CD4-positive, CD25-positive, alpha-beta regulatory T cell (primary cell): Measurements from ENCODE around the gene DOCK8. TPM values are rescaled to one million over a fixed set of nuclear protein-coding genes. Genes with fewer than 3 reads are reported as not detected.
"Not testable (repeated sequence)": the region's sequence is repeated elsewhere in the genome, so short reads cannot be mapped to it uniquely, and the experiment has no call there.

Experiments
- ATAC-seq, 2 donors: fragments of 150-1000 bp; cut with Tn5 transposase; one replicate each; pipeline ENCODE4 v1.10.0; 2021; ENCODE audit warnings: low read depth in 2 of 2, moderate number of reproducible peaks in 2 of 2, moderate library complexity in 1 of 2
- DNase-seq, 3 donors: peaks; one replicate each; pipeline versions ENCODE4 v3.0.0 to v3.0.0-alpha.2; 2012 to 2022; ENCODE audit warnings: mixed read lengths in 1 of 3
- H3K27ac ChIP-seq: one replicate; pipeline ENCODE4 v1.7.0; 2013; ENCODE audit warnings: mild to moderate bottlenecking, low read length; ENCODE audit not compliant: insufficient read depth, poor library complexity, severe bottlenecking
- H3K27me3 ChIP-seq: one replicate; pipeline ENCODE4 v1.7.0; 2013; ENCODE audit warnings: low read length; ENCODE audit not compliant: control insufficient read depth, insufficient read depth
- H3K36me3 ChIP-seq: one replicate; pipeline ENCODE4 v1.7.0; 2013; ENCODE audit warnings: mild to moderate bottlenecking, low read length, moderate library complexity; ENCODE audit not compliant: control insufficient read depth, insufficient read depth
- H3K4me1 ChIP-seq: 2 replicates; pipeline ENCODE4 v1.7.0; 2013; ENCODE audit warnings: mild to moderate bottlenecking, low read length; ENCODE audit not compliant: insufficient read depth, control insufficient read depth, poor library complexity, severe bottlenecking
- H3K4me3 ChIP-seq: one replicate; pipeline ENCODE4 v1.7.0; 2013; ENCODE audit warnings: low read depth, mild to moderate bottlenecking, low read length, moderate library complexity
- H3K9me3 ChIP-seq, 2 experiments: 1 replicate in 1 of 2; 2 replicates in 1 of 2; pipeline ENCODE4 v1.7.0; 2013; ENCODE audit warnings: low read length in 2 of 2, mild to moderate bottlenecking in 1 of 2, moderate library complexity in 1 of 2; ENCODE audit not compliant: control insufficient read depth in 2 of 2
- H3K27ac Mint-ChIP-seq, 3 donors: one replicate each; pipeline ENCODE4 v1.8.0; 2020 to 2022; ENCODE audit warnings: mild to moderate bottlenecking in 3 of 3, mixed read lengths in 3 of 3, moderate library complexity in 2 of 3
- H3K27me3 Mint-ChIP-seq: one replicate; pipeline ENCODE4 v1.8.0; 2022; ENCODE audit warnings: mild to moderate bottlenecking, mixed read lengths
- H3K36me3 Mint-ChIP-seq: one replicate; pipeline ENCODE4 v1.8.0; 2020; ENCODE audit warnings: mixed read lengths
- H3K4me1 Mint-ChIP-seq, 4 donors: one replicate each; pipeline ENCODE4 v1.8.0; 2020 to 2022; ENCODE audit warnings: mixed read lengths in 4 of 4, mild to moderate bottlenecking in 1 of 4
- H3K4me3 Mint-ChIP-seq, 4 donors: one replicate each; pipeline ENCODE4 v1.8.0; 2020 to 2022; ENCODE audit warnings: mild to moderate bottlenecking in 4 of 4, mixed read lengths in 4 of 4, moderate library complexity in 3 of 4
- H3K9me3 Mint-ChIP-seq, 7 donors: one replicate each; pipeline ENCODE4 v1.8.0; 2020 to 2022; ENCODE audit warnings: mixed read lengths in 7 of 7, mild to moderate bottlenecking in 3 of 7, moderate library complexity in 2 of 7
- polyA plus RNA-seq, 4 donors: library from polyadenylated mRNA; unstranded; fragments of 300-500 nt; fragmentation: Illumina TruSeq; gene quantifications; one replicate each; pipeline ENCODE4 v1.2.3, GENCODE V29; 2021
- total RNA-seq: library from RNA; stranded (reverse); gene quantifications from one replicate; pipeline ENCODE4 v1.2.3, GENCODE V29; 2022

The DOCK8 gene
- total and polyA plus RNA-seq, 5 donors from 2014 or later: 51.8 to 219 (median 54.4) TPM

- ATAC-seq, H3K36me3 ChIP-seq, H3K36me3 Mint-ChIP-seq, H3K27ac ChIP-seq, H3K27me3 ChIP-seq, H3K9me3 Mint-ChIP-seq, H3K4me3 Mint-ChIP-seq, H3K9me3 ChIP-seq, H3K4me3 ChIP-seq, DNase-seq, H3K27ac Mint-ChIP-seq, H3K27me3 Mint-ChIP-seq: not testable (repeated sequence)
- H3K4me1 Mint-ChIP-seq: peaks cover 14 to 32% (median 30%) of the 10 kb centered on the region in 4 donors
- peaks cover 23% of the 10 kb centered on the region for H3K4me1 ChIP-seq
Observed at GRCh38 chr9:219036-219435, 4.4 kb downstream of the DOCK8 start.

DNA sequence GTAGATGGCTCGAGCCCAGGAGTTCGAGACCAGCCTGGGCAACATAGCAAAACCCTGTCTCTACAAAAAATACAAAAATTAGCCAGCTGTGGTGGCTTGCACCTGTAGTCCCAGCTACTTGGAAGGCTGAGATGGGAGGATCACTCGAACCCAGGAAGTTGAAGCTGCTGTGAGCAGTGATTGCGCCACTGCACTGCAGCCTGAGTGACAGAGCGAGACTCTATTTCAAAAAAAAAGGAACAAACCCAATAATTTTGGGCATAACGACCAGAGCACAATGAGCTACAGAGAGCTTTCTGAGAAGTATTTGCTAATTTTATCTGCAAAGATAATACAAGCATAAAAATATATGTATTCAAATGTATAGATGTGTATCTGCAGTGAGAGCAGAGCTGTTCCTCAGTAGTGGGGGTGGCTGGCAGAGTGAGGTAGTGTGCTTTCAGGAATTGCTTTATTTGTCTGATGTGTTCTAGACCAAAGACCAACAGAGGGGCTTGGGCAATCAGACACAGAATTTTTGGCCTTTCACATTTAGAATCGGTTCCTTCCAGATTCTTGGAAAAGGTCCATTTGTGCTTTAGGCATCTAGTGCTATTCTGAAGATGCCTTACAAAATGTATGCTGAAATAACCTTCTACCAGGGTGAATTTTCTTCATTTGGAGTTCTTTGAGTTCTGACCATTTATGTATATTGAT, 5.2 kb downstream of the DOCK8 start:
- Histone ChIP-seq H3K36me3 (no peaks in the 10 kb centered on the region), H3K4me1 (peaks cover 20% of the 10 kb centered on the region), H3K9me3 (no peaks in the 10 kb centered on the region), H3K4me3 (no peak overlapping the region), H3K27ac (no peak overlapping the region), H3K27me3 (peaks cover 4% of the 10 kb centered on the region)
- no peak overlapping the region for H3K27ac Mint-ChIP-seq
- no peak overlapping the region for H3K4me3 Mint-ChIP-seq
- H3K9me3 Mint-ChIP-seq: no peaks in the 10 kb centered on the region
- H3K36me3 Mint-ChIP-seq: no peaks in the 10 kb centered on the region
- no peak for ATAC-seq
- DNase-seq: no peak
- H3K27me3 Mint-ChIP-seq: peaks cover 5% of the 10 kb centered on the region
- peaks cover 15 to 36% (median 31%) of the 10 kb centered on the region in 4 donors for H3K4me1 Mint-ChIP-seq

- Mint-ChIP-seq H3K9me3 (no peaks in the 10 kb centered on the region), H3K27ac (no peak overlapping the region), H3K27me3 (peaks cover 5% of the 10 kb centered on the region), H3K36me3 (no peaks in the 10 kb centered on the region), H3K4me3 (peak overlapping the region in 2 of 4 donors; percentile 2 to 15), H3K4me1 (peaks cover 15 to 25% (median 19%) of the 10 kb centered on the region in 4 donors)
- H3K4me3 ChIP-seq: peak overlapping the region; percentile 34
- ATAC-seq: no peak
- peaks cover 13% of the 10 kb centered on the region for H3K4me1 ChIP-seq
- no peaks in the 10 kb centered on the region for H3K36me3 ChIP-seq
- no peak overlapping the region for H3K27ac ChIP-seq
- H3K9me3 ChIP-seq: no peaks in the 10 kb centered on the region
- peaks cover 1% of the 10 kb centered on the region for H3K27me3 ChIP-seq
- DNase-seq: peak in 1 of 3 donors; percentile 42
Observed at GRCh38 chr9:221989-222776, 7.5 kb downstream of the DOCK8 start.

DNA sequence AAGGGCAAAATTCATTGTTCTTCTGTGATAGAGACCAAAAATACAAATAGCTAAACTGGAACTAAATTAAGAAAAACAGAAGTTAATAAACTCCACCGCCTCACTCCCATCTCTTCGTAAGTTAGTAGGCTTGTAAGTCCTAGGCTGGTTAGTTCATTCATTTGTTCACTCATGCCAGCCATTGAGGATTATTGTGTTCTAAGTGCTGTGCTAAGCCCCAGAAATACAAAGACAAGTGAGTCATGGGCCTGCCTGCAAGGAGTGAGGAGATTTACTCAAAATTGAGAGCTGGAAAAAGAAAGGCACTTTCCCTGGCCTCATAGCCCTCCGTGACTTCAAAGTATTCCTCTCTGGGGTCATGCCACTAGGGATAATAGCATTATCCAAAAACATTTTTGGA, 8.5 kb downstream of the DOCK8 start:
- no peak overlapping the region for H3K4me3 Mint-ChIP-seq
- peaks cover 0 to 2% (median 0%) of the 10 kb centered on the region in 7 donors for H3K9me3 Mint-ChIP-seq
- Histone ChIP-seq H3K9me3 (no peaks in the 10 kb centered on the region), H3K4me1 (peaks cover 13% of the 10 kb centered on the region), H3K27ac (no peak overlapping the region), H3K36me3 (no peaks in the 10 kb centered on the region), H3K27me3 (peaks cover 1% of the 10 kb centered on the region), H3K4me3 (no peak overlapping the region)
- ATAC-seq (no peak), DNase-seq (no peak)
- H3K27ac Mint-ChIP-seq: no peak overlapping the region
- H3K4me1 Mint-ChIP-seq: peaks cover 15 to 19% (median 17%) of the 10 kb centered on the region in 4 donors
- peaks cover 5% of the 10 kb centered on the region for H3K27me3 Mint-ChIP-seq
- no peaks in the 10 kb centered on the region for H3K36me3 Mint-ChIP-seq

- peaks cover 5% of the 10 kb centered on the region for H3K27me3 Mint-ChIP-seq
- H3K36me3 ChIP-seq: no peaks in the 10 kb centered on the region
- H3K9me3 Mint-ChIP-seq: peaks cover 0 to 2% (median 0%) of the 10 kb centered on the region in 7 donors
- no peak overlapping the region for H3K27ac Mint-ChIP-seq
- no peak for ATAC-seq
- peaks cover 13% of the 10 kb centered on the region for H3K4me1 ChIP-seq
- H3K36me3 Mint-ChIP-seq: no peaks in the 10 kb centered on the region
- no peaks in the 10 kb centered on the region for H3K9me3 ChIP-seq
- no peak overlapping the region for H3K27ac ChIP-seq
- H3K4me1 Mint-ChIP-seq: peaks cover 15 to 19% (median 17%) of the 10 kb centered on the region in 4 donors
- no peak overlapping the region for H3K4me3 ChIP-seq
- no peak for DNase-seq
- peaks cover 1% of the 10 kb centered on the region for H3K27me3 ChIP-seq
- no peak overlapping the region for H3K4me3 Mint-ChIP-seq
Observed at GRCh38 chr9:224026-224425, 9.4 kb downstream of the DOCK8 start.

DNA sequence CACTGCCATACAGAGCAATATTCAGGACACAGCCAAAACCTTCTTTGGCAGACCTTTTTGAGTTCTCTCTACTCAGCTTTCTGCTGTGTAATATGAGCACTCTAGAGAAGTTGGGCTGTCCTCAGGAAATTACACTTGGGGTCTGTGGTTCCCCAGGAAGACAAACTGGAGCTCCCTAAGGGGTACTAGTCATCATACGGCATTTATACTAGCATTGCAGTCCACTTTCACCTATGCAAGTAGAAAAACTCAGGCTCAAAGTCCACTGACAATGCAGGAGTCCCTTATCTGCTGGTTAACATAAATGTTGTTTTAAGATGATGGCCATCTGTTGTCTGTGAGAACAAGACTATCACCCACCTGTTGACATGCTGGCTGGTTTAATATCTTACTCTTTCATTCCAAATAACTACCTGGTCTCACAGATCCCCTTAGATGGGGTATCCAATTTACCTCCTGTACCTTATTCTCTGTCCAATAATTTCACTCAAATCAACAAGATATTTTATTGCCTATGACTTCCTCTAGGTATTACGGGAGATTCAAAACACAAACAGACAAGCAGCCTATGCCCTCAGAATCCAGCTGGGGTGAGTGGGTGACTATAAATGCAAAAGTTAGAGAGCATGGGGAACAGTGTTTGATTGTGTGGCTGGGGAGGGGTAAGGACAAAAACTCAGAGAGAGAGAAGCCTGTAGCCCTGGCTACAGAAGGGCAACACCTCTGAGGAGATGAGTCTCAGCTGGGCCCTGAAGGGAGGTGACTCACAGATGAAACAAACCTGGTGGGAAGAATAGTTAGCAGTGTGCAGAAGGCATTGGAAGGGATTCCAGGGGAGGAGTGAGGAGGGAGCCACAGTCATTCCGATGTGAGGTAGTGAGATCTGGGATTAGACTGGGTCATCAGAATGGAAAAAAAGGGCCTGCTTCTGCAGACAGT, 10.2 kb downstream of the DOCK8 start:
- DNase-seq: no peak
- Histone ChIP-seq H3K27ac (no peak overlapping the region), H3K36me3 (no peaks in the 10 kb centered on the region), H3K4me3 (no peak overlapping the region), H3K27me3 (peaks cover 1% of the 10 kb centered on the region), H3K9me3 (no peaks in the 10 kb centered on the region), H3K4me1 (peaks cover 13% of the 10 kb centered on the region)
- H3K36me3 Mint-ChIP-seq: no peaks in the 10 kb centered on the region
- H3K27ac Mint-ChIP-seq: peak overlapping the region in 1 of 3 donors; percentile 32
- peaks cover 5% of the 10 kb centered on the region for H3K27me3 Mint-ChIP-seq
- peak in 1 of 2 donors; percentile 44 for ATAC-seq
- no peak overlapping the region for H3K4me3 Mint-ChIP-seq
- peaks cover 15 to 19% (median 18%) of the 10 kb centered on the region in 4 donors for H3K4me1 Mint-ChIP-seq
- H3K9me3 Mint-ChIP-seq: peaks cover 0 to 2% (median 0%) of the 10 kb centered on the region in 7 donors

GRCh38 chr9:227860-228259, 13.2 kb downstream of the DOCK8 start:
- Mint-ChIP-seq H3K27ac (no peak overlapping the region), H3K4me3 (no peak overlapping the region), H3K36me3 (no peaks in the 10 kb centered on the region), H3K27me3 (no peaks in the 10 kb centered on the region), H3K4me1 (peaks cover 5 to 12% (median 8%) of the 10 kb centered on the region in 4 donors), H3K9me3 (peaks cover 0 to 3% (median 0%) of the 10 kb centered on the region in 7 donors)
- H3K4me1 ChIP-seq: no peaks in the 10 kb centered on the region
- no peak overlapping the region for H3K4me3 ChIP-seq
- H3K27me3 ChIP-seq: peaks cover 1% of the 10 kb centered on the region
- H3K9me3 ChIP-seq: no peaks in the 10 kb centered on the region
- no peak for DNase-seq
- no peaks in the 10 kb centered on the region for H3K36me3 ChIP-seq
- ATAC-seq: no peak
- H3K27ac ChIP-seq: no peak overlapping the region
